OCI-LY7 (cell line): ENCODE results near the gene GMDS. TPM values are rescaled to one million over a fixed set of nuclear protein-coding genes. Genes with fewer than 3 reads are reported as not detected.

ENCODE experiments used
- BruUV-seq: library from RNA; stranded (reverse); fragments of 400-500 nt; replicated peaks from 2 replicates; lab custom pipeline; 2021; lab: Mats Ljungman, UMichigan
- CTCF ChIA-PET: fragments of 300-600 bp; sonication (Branson Sonifier 250); formaldehyde crosslinking; loops from one replicate; lab custom pipeline; 2022; ENCODE audit warnings: antibody characterized with exemption; ENCODE audit not compliant: unreplicated experiment; lab: Charles Lee
- POLR2A ChIA-PET: fragments of 300-600 bp; sonication (Branson Sonifier 250); formaldehyde crosslinking; loops from one replicate; lab custom pipeline; 2022; ENCODE audit warnings: antibody characterized with exemption; lab: Charles Lee
- DNase-seq: peaks from one replicate; pipeline ENCODE4 v3.0.0-alpha.2; 2015; ENCODE audit warnings: low spot score
- H2AFZ ChIP-seq: fragments of 200-600 bp; sonication (generic), shearing (Covaris generic); 2 replicates; pipeline ENCODE4 v1.6.1; 2014; ENCODE audit warnings: mild to moderate bottlenecking, antibody characterized with exemption, low read length, moderate library complexity
- H3K27ac ChIP-seq: fragments of 200-600 bp; sonication (generic); 2 replicates; pipeline ENCODE4 v1.5.1; 2014; ENCODE audit warnings: mixed run types, low read depth, mild to moderate bottlenecking, moderate library complexity, low read length, inconsistent platforms; ENCODE audit not compliant: poor library complexity, severe bottlenecking
- H3K36me3 ChIP-seq: fragments of 200-600 bp; sonication (generic); 2 replicates; pipeline ENCODE4 v1.6.1; 2014; ENCODE audit warnings: mild to moderate bottlenecking, antibody characterized with exemption, low read length, moderate library complexity, mixed read lengths; ENCODE audit not compliant: insufficient read depth
- H3K4me1 ChIP-seq: fragments of 200-600 bp; sonication (generic); 2 replicates; pipeline ENCODE4 v1.5.1; 2014; ENCODE audit warnings: mild to moderate bottlenecking, low read length; ENCODE audit not compliant: insufficient read depth, poor library complexity, severe bottlenecking
- H3K4me2 ChIP-seq: fragments of 200-600 bp; sonication (generic); 2 replicates; pipeline ENCODE4 v1.6.1; 2014; ENCODE audit warnings: mild to moderate bottlenecking, low read length
- H3K4me3 ChIP-seq: fragments of 200-600 bp; sonication (generic); 2 replicates; pipeline ENCODE4 v1.5.1; 2014; ENCODE audit warnings: mild to moderate bottlenecking, low read depth, low read length; ENCODE audit not compliant: poor library complexity, severe bottlenecking
- H3K79me2 ChIP-seq: fragments of 200-600 bp; sonication (generic); 2 replicates; pipeline ENCODE4 v1.6.1; 2016; ENCODE audit warnings: low read depth, mild to moderate bottlenecking, low read length, moderate library complexity, mixed read lengths; ENCODE audit not compliant: insufficient read depth
- H3K9me2 ChIP-seq: fragments of 200-600 bp; sonication (generic); 2 replicates; pipeline ENCODE4 v1.6.1; 2016; ENCODE audit warnings: mild to moderate bottlenecking, low read length, mixed read lengths; ENCODE audit not compliant: insufficient read depth
- H3K9me3 ChIP-seq: fragments of 200-600 bp; sonication (generic); 2 replicates; pipeline ENCODE4 v1.6.1; 2014; ENCODE audit warnings: mild to moderate bottlenecking, mixed run types, low read length, mixed read lengths
- H4K20me1 ChIP-seq: fragments of 200-600 bp; sonication (generic); 2 replicates; pipeline ENCODE4 v1.6.1; 2014; ENCODE audit warnings: mild to moderate bottlenecking, antibody characterized with exemption, low read length, moderate library complexity, mixed read lengths; ENCODE audit not compliant: insufficient read depth
- CTCF ChIP-seq: fragments of 200-600 bp; sonication (generic); conservative IDR thresholded peaks from 2 replicates; pipeline ENCODE4 v1.5.1; 2014; ENCODE audit warnings: mild to moderate bottlenecking, antibody characterized with exemption, low read length, moderate library complexity, mixed read lengths
- EZH2phosphoT487 ChIP-seq: fragments of 200-600 bp; sonication (generic); IDR thresholded peaks from 2 replicates; pipeline ENCODE4 v1.6.1; 2018; ENCODE audit warnings: low read depth, borderline replicate concordance, mild to moderate bottlenecking, mixed run types, antibody characterized with exemption, low read length, moderate library complexity, mixed read lengths
- intact Hi-C: fragments of 100-400 bp; cut with micrococcal nuclease; formaldehyde crosslinking; loops from one replicate; pipeline ENCODE4 v1.10.0; 2022; ENCODE audit not compliant: unreplicated experiment
- total RNA-seq, 2 experiments: library from RNA; depleted of rRNA in 1 of 2; stranded (reverse); fragments of >200 nt in 1 of 2; shearing (Covaris generic) in 1 of 2; gene quantifications; 2 replicates each; pipeline ENCODE4 v1.2.3, GENCODE V29; 2014 to 2022

Gene GMDS
- total RNA-seq, 2 experiments from 2014 or later = 9.9 to 26.8 TPM

- no peaks in the 10 kb centered on the region for H3K36me3 ChIP-seq
- no peaks in the 10 kb centered on the region for H3K9me2 ChIP-seq
- TF ChIP-seq CTCF (0 out of 2 replicates have a peak, but pooled peaks have one; percentile 19), EZH2phosphoT487 (no peak)
- no peak overlapping the region for H3K4me2 ChIP-seq
- H4K20me1 ChIP-seq = 0 out of 2 replicates have a peak, but pooled peaks cover 4% of the 10 kb centered on the region
- H3K27ac ChIP-seq = no peak overlapping the region
- no peaks in the 10 kb centered on the region for H3K4me1 ChIP-seq
- H3K9me3 ChIP-seq = no peaks in the 10 kb centered on the region
- no peak overlapping the region for H3K4me3 ChIP-seq
- ChIA-PET CTCF (no interaction called here), POLR2A (no interaction called here)
- BruUV-seq = no TSS peak
- DNase-seq = no peak
- intact Hi-C loops = no loop called here
- H2AFZ ChIP-seq = no peak overlapping the region
- no peaks in the 10 kb centered on the region for H3K79me2 ChIP-seq
These were observed 351.8 kb downstream of the GMDS start for GRCh38 chr6:1893470-1894130.

- DNase-seq = no peak
- Histone ChIP-seq H3K4me1 (no peaks in the 10 kb centered on the region), H3K9me2 (no peaks in the 10 kb centered on the region), H2AFZ (no peak overlapping the region), H4K20me1 (0 out of 2 replicates have a peak, but pooled peaks cover 4% of the 10 kb centered on the region), H3K4me3 (no peak overlapping the region), H3K9me3 (no peaks in the 10 kb centered on the region), H3K4me2 (no peak overlapping the region), H3K79me2 (no peaks in the 10 kb centered on the region), H3K36me3 (no peaks in the 10 kb centered on the region), H3K27ac (no peak overlapping the region)
- intact Hi-C loops = no loop called here
- no TSS peak for BruUV-seq
- POLR2A ChIA-PET = interaction anchor here (0.8 kb wide), 1 partner anchor 40 kb away, joined by 4 read pairs; no protein-coding TSS in a partner anchor
- no peak for TF ChIP-seq EZH2phosphoT487
- CTCF ChIA-PET = no interaction called here
These were observed 352.7 kb downstream of the GMDS start for GRCh38 chr6:1892716-1893115.

GRCh38 chr6:1890987-1891386 lies 354.4 kb downstream of the GMDS start:
- no peaks in the 10 kb centered on the region for H3K9me3 ChIP-seq
- no peak for TF ChIP-seq CTCF
- no peak for TF ChIP-seq EZH2phosphoT487
- no peak overlapping the region for H3K4me2 ChIP-seq
- no peaks in the 10 kb centered on the region for H3K4me1 ChIP-seq
- no peak overlapping the region for H2AFZ ChIP-seq
- H3K9me2 ChIP-seq = no peaks in the 10 kb centered on the region
- 0 out of 2 replicates have a peak, but pooled peaks cover 4% of the 10 kb centered on the region for H4K20me1 ChIP-seq
- H3K36me3 ChIP-seq = no peaks in the 10 kb centered on the region
- no peak for DNase-seq
- intact Hi-C loops = no loop called here
- H3K4me3 ChIP-seq = no peak overlapping the region
- POLR2A ChIA-PET = no interaction called here
- no TSS peak for BruUV-seq
- no peaks in the 10 kb centered on the region for H3K79me2 ChIP-seq
- CTCF ChIA-PET = no interaction called here
- H3K27ac ChIP-seq = no peak overlapping the region
